Measurements from ENCODE around the gene TCF4. TPM values are rescaled to one million over a fixed set of nuclear protein-coding genes. Genes with fewer than 3 reads are reported as not detected.

Gene TCF4
- total RNA-seq, 1 experiment from 2014 or later = 143 TPM

- no peak for TF ChIP-seq CTCF (conservative IDR thresholded peaks at IDR 0.05; ENCODE audit: low read depth, low read length)
- no peak for TF ChIP-seq EZH2 (IDR thresholded peaks at IDR 0.05; ENCODE audit: borderline replicate concordance, low read depth, low read length, poor library complexity, severe bottlenecking)
- Histone ChIP-seq H3K27me3 (replicated peaks; ENCODE audit: insufficient read depth, low read depth, low read length, poor library complexity) (no peaks in the 10 kb centered on the region), H3K9me3 (ENCODE audit: low read depth, low read length, poor library complexity, severe bottlenecking) (no peaks in the 10 kb centered on the region), H3K4me3 (ENCODE audit: low read depth, low read length, poor library complexity, severe bottlenecking) (no peak overlapping the region), H3K36me3 (ENCODE audit: insufficient read depth, low read length, poor library complexity, severe bottlenecking) (no peaks in the 10 kb centered on the region), H3K4me1 (ENCODE audit: insufficient read depth, low read length, poor library complexity, severe bottlenecking) (peaks cover 20% of the 10 kb centered on the region), H3K27ac (ENCODE audit: low read depth, low read length, poor library complexity, severe bottlenecking) (no peak overlapping the region)
- no TSS peak for BruUV-seq (replicated peaks)
- DNase-seq (ENCODE audit: low spot score) = no peak
- CTCF ChIA-PET = no interaction called here
- intact Hi-C loops (cut with micrococcal nuclease; ENCODE audit: unreplicated experiment) = no loop called here
- POLR2A ChIA-PET (ENCODE audit: low non-redundant PET) = no interaction called here
These were observed 101.1 kb downstream of the TCF4 start for GRCh38 chr18:55486936-55487335.

- Histone ChIP-seq H3K9me3 (ENCODE audit: low read depth, low read length, poor library complexity, severe bottlenecking) (no peaks in the 10 kb centered on the region), H3K4me1 (ENCODE audit: insufficient read depth, low read length, poor library complexity, severe bottlenecking) (peaks cover 20% of the 10 kb centered on the region), H3K36me3 (ENCODE audit: insufficient read depth, low read length, poor library complexity, severe bottlenecking) (no peaks in the 10 kb centered on the region), H3K27me3 (replicated peaks; ENCODE audit: insufficient read depth, low read depth, low read length, poor library complexity) (no peaks in the 10 kb centered on the region), H3K27ac (ENCODE audit: low read depth, low read length, poor library complexity, severe bottlenecking) (no peak overlapping the region), H3K4me3 (ENCODE audit: low read depth, low read length, poor library complexity, severe bottlenecking) (no peak overlapping the region)
- POLR2A ChIA-PET (ENCODE audit: low non-redundant PET) = no interaction called here
- no TSS peak for BruUV-seq (replicated peaks)
- intact Hi-C loops (cut with micrococcal nuclease; ENCODE audit: unreplicated experiment) = no loop called here
- CTCF ChIA-PET = no interaction called here
- DNase-seq (ENCODE audit: low spot score) = no peak
- TF ChIP-seq EZH2 (IDR thresholded peaks at IDR 0.05; ENCODE audit: borderline replicate concordance, low read depth, low read length, poor library complexity, severe bottlenecking) = no peak
These were observed 102.3 kb downstream of the TCF4 start for GRCh38 chr18:55485666-55486065.

- Histone ChIP-seq H3K27ac (ENCODE audit: low read depth, low read length, poor library complexity, severe bottlenecking) (no peak overlapping the region), H3K4me1 (ENCODE audit: insufficient read depth, low read length, poor library complexity, severe bottlenecking) (peaks cover 20% of the 10 kb centered on the region), H3K9me3 (ENCODE audit: low read depth, low read length, poor library complexity, severe bottlenecking) (no peaks in the 10 kb centered on the region), H3K4me3 (ENCODE audit: low read depth, low read length, poor library complexity, severe bottlenecking) (no peak overlapping the region), H3K27me3 (replicated peaks; ENCODE audit: insufficient read depth, low read depth, low read length, poor library complexity) (no peaks in the 10 kb centered on the region), H3K36me3 (ENCODE audit: insufficient read depth, low read length, poor library complexity, severe bottlenecking) (no peaks in the 10 kb centered on the region)
- CTCF ChIA-PET = no interaction called here
- intact Hi-C loops (cut with micrococcal nuclease; ENCODE audit: unreplicated experiment) = no loop called here
- BruUV-seq (replicated peaks) = no TSS peak
- DNase-seq (ENCODE audit: low spot score) = no peak
- TF ChIP-seq EZH2 (IDR thresholded peaks at IDR 0.05; ENCODE audit: borderline replicate concordance, low read depth, low read length, poor library complexity, severe bottlenecking) = no peak
- TF ChIP-seq CTCF (conservative IDR thresholded peaks at IDR 0.05; ENCODE audit: low read depth, low read length) = no peak
- POLR2A ChIA-PET (ENCODE audit: low non-redundant PET) = no interaction called here
These were observed 103.2 kb downstream of the TCF4 start for GRCh38 chr18:55484773-55485172.

GRCh38 chr18:55483266-55483871 lies 104.6 kb downstream of the TCF4 start:
- CTCF ChIA-PET = no interaction called here
- POLR2A ChIA-PET (ENCODE audit: low non-redundant PET) = no interaction called here
- peaks cover 6% of the 10 kb centered on the region for H3K4me1 ChIP-seq (ENCODE audit: insufficient read depth, low read length, poor library complexity, severe bottlenecking)
- no peak for DNase-seq (ENCODE audit: low spot score)
- intact Hi-C loops (cut with micrococcal nuclease; ENCODE audit: unreplicated experiment) = no loop called here
- H3K4me3 ChIP-seq (ENCODE audit: low read depth, low read length, poor library complexity, severe bottlenecking) = no peak overlapping the region
- H3K27me3 ChIP-seq (replicated peaks; ENCODE audit: insufficient read depth, low read depth, low read length, poor library complexity) = no peaks in the 10 kb centered on the region
- BruUV-seq (replicated peaks) = no TSS peak
- H3K9me3 ChIP-seq (ENCODE audit: low read depth, low read length, poor library complexity, severe bottlenecking) = no peaks in the 10 kb centered on the region
- no peaks in the 10 kb centered on the region for H3K36me3 ChIP-seq (ENCODE audit: insufficient read depth, low read length, poor library complexity, severe bottlenecking)
- H3K27ac ChIP-seq (ENCODE audit: low read depth, low read length, poor library complexity, severe bottlenecking) = no peak overlapping the region
- TF ChIP-seq EZH2 (IDR thresholded peaks at IDR 0.05; ENCODE audit: borderline replicate concordance, low read depth, low read length, poor library complexity, severe bottlenecking) (no peak), CTCF (conservative IDR thresholded peaks at IDR 0.05; ENCODE audit: low read depth, low read length) (no peak)

Data from A673 (cell line).